Lower lobe of right lung (tissue), 2 donors: ENCODE measurements around the gene ASCC1. TPM values are rescaled to one million over a fixed set of nuclear protein-coding genes. Genes with fewer than 3 reads are reported as not detected.

Experiments used
- ATAC-seq, 2 donors: fragments of 200-7000 bp; cut with Tn5 transposase; one replicate each; pipeline ENCODE4 v1.9.1; 2020 to 2022; ENCODE audit warnings: mild to moderate bottlenecking in 2 of 2, moderate library complexity in 2 of 2
- DNase-seq: peaks from one replicate; pipeline ENCODE4 v3.0.0-alpha.2; 2020
- H3K27ac ChIP-seq: fragments of 200-600 bp; one replicate; pipeline ENCODE4 v1.8.0; 2022
- H3K27me3 ChIP-seq: fragments of 200-600 bp; one replicate; pipeline ENCODE4 v1.8.0; 2022; ENCODE audit warnings: low read depth
- H3K36me3 ChIP-seq: fragments of 200-600 bp; one replicate; pipeline ENCODE4 v1.8.0; 2022; ENCODE audit warnings: mild to moderate bottlenecking
- H3K4me1 ChIP-seq: fragments of 200-600 bp; one replicate; pipeline ENCODE4 v1.8.0; 2022
- H3K4me3 ChIP-seq: fragments of 200-600 bp; one replicate; pipeline ENCODE4 v1.8.0; 2022; ENCODE audit warnings: mild to moderate bottlenecking
- H3K9me3 ChIP-seq: fragments of 200-600 bp; one replicate; pipeline ENCODE4 v1.8.0; 2022
- intact Hi-C: fragments of 100-400 bp; cut with DNase I; formaldehyde crosslinking; loops from one replicate; pipeline ENCODE4 v1.11.0; 2022
- total RNA-seq: library from RNA; stranded (reverse); fragmentation: NEBNext Ultra II Directional; extraction: Animal tissue kit (Norgen Biotek cat#: 25700); gene quantifications from one replicate; pipeline ENCODE4 v1.2.1, GENCODE V29; 2021
- TF ChIP-seq, protein P1 (sequence below): fragments of 200-600 bp; IDR thresholded peaks from one replicate; pipeline ENCODE4 v1.8.0; 2022; ENCODE audit warnings: antibody characterized with exemption, mild to moderate bottlenecking
- donor health status: DM: no; HTN: yes; CAD: no; lungs with severe emphysema.

ASCC1 gene
- total RNA-seq, 1 donor from 2014 or later = 23.9 TPM

DNA sequence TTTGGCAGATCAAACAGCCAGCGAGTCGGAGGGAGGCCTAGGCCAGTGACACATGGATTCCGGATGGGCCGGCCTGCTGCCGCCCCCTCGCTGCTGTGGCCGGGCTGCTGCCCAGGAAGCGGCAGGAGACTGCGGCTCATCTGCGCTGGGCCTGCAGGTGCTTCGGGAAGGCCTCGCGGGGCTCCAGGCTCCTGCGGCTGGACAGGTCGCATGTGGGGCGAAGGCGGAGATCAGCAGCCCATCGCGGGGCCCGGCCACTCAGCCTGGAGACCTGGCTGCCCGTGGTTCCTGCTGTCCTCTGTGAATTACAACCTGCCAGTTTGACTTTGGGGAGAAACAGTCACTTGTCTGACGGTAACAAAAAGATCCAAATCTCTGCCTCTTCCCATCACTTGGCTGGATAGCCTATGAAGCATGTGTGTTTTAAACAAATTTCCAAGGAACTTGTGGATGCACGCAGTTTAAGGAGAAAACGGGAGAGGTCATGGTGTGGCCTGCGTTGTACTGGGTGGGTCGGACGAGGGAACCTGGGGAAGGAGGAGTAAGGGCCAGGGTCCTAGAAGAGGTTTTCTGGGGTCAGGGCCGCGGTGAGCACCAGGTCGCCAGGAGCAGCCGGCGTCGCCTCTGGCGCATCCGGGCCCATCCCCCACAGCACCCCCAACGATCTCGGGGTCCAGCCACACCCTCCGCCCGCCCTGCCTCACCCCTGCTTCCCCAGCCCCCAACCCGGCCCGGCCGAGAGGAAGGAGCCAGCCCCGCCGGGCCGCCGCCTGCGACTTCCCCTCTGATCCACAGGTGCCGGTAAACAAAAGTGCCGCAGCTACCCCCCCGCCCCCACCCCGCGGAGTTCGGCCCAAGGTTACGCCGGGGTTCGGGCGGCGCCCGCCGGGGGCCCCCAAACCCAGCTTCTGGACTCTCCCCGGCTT is 129.3 kb downstream of the ASCC1 start:
- peak; percentile 20 to 41 for ATAC-seq

DNA sequence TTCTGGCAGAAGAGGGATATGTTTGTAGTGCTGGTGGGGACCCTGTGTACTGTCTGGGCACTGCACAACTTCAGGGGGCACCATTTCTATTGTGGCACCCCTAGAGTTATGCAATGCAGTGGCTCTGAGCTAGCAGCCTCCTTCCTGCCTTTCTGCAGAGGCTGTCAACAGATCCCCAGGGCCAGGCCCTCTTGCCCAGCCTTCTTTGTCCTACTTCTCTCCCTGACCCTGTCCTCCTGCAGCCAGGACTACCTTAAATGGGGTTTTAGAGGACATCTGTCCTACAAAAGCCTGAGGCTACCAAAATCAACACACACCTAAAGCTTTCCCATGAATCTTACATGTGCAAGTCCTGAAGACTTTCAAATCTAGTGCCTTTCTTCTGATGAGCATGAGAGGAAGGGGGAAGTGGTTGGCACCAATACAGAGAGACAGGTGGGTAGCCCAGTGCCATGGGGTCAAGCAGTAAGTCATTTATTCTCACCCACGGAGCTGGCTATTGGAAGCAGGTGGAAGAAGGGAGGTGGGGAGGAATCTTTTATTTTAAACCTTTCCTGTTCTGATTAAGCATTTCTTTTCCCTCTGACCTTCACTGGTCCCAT is 130.1 kb downstream of the ASCC1 start:
- Histone ChIP-seq H3K4me3 (peak overlapping the region; percentile 65), H3K36me3 (no peaks in the 10 kb centered on the region), H3K27ac (peak overlapping the region; percentile 84), H3K27me3 (peaks cover 26% of the 10 kb centered on the region), H3K9me3 (no peaks in the 10 kb centered on the region), H3K4me1 (peaks cover 48% of the 10 kb centered on the region)
- DNase-seq (no peak), ATAC-seq (no peak)
- TF ChIP-seq, protein P1, sequence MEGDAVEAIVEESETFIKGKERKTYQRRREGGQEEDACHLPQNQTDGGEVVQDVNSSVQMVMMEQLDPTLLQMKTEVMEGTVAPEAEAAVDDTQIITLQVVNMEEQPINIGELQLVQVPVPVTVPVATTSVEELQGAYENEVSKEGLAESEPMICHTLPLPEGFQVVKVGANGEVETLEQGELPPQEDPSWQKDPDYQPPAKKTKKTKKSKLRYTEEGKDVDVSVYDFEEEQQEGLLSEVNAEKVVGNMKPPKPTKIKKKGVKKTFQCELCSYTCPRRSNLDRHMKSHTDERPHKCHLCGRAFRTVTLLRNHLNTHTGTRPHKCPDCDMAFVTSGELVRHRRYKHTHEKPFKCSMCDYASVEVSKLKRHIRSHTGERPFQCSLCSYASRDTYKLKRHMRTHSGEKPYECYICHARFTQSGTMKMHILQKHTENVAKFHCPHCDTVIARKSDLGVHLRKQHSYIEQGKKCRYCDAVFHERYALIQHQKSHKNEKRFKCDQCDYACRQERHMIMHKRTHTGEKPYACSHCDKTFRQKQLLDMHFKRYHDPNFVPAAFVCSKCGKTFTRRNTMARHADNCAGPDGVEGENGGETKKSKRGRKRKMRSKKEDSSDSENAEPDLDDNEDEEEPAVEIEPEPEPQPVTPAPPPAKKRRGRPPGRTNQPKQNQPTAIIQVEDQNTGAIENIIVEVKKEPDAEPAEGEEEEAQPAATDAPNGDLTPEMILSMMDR = no peak
- intact Hi-C loops = no loop called here

More for the DNA sequence above, 129.3 kb downstream of the ASCC1 start:
- peak; percentile 73 for DNase-seq
- Histone ChIP-seq H3K36me3 (no peaks in the 10 kb centered on the region), H3K4me3 (peak overlapping the region; percentile 65), H3K4me1 (peaks cover 48% of the 10 kb centered on the region), H3K9me3 (no peaks in the 10 kb centered on the region), H3K27ac (peak overlapping the region; percentile 84), H3K27me3 (peaks cover 26% of the 10 kb centered on the region)
- TF ChIP-seq, protein P1 = no peak
- intact Hi-C loops = no loop called here

DNA sequence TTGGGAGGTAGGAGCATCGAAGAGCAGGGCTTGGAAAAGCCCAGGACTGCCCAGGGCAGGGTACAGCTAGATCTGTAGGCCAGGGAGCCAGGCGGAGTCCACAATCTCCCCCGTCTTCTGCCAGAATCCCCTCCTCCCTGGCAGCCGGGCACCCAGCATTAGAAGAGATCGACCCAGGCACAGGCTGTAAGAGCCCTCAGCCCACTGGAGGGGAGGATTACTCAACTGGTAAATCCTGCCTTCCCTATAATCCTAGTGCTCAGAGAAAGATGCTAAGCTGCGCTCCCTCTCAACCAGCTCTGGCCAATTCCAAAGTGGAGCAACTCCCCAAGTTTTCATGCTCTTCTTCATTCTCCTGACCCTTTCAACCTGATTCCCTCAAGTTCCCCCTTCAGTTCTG is 130.9 kb downstream of the ASCC1 start:
- Histone ChIP-seq H3K4me1 (peaks cover 48% of the 10 kb centered on the region), H3K27ac (no peak overlapping the region), H3K27me3 (peaks cover 26% of the 10 kb centered on the region), H3K9me3 (no peaks in the 10 kb centered on the region), H3K36me3 (no peaks in the 10 kb centered on the region), H3K4me3 (no peak overlapping the region)
- DNase-seq (no peak), ATAC-seq (no peak)
- intact Hi-C loops = no loop called here
- TF ChIP-seq, protein P1 = no peak

DNA sequence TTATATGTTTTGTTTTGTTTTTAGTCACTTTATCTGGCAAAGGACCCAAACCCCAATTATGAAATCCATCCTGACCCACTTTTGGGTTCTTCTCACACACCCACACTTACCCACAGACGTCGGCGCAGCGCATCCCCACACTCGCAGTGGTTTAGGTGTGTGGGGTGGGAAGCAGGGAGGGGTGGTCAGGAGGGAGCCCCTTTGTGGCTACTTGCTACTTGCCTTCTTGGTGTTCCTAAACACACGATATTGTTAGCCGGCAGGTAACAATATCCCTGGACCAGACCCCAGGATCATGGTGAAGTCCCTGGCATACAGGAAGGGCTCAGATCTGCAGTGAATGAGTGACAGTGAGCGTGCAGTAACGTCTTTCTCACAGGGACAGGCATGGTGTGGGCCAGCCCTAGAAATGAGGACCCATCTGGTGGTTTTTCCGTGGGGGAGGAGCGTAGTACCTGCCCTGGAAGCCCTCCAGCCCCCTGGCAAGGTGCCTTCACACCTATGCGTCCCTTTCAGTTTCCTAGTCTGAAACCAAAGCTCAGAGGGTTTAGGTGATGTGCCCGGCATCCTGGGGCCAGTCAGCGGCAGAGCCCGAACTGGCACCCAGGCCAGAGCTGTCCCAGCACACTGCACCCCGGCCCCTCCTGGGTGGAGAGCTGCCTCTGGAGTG is 132.2 kb downstream of the ASCC1 start:
- ATAC-seq (no peak), DNase-seq (no peak)
- Histone ChIP-seq H3K9me3 (no peaks in the 10 kb centered on the region), H3K27ac (no peak overlapping the region), H3K4me3 (no peak overlapping the region), H3K4me1 (peaks cover 37% of the 10 kb centered on the region), H3K36me3 (no peaks in the 10 kb centered on the region), H3K27me3 (peaks cover 24% of the 10 kb centered on the region)
- intact Hi-C loops = no loop called here
- TF ChIP-seq, protein P1 = no peak
